GM23338 (cell line): ENCODE data around the gene CTNNA2. TPM values are rescaled to one million over a fixed set of nuclear protein-coding genes. Genes with fewer than 3 reads are reported as not detected.

Source experiments
- ATAC-seq: fragments of 200-7000 bp; cut with Tn5 transposase; 3 replicates; pipeline ENCODE4 v1.9.1; 2020
- DNase-seq: peaks from one replicate; pipeline ENCODE4 v3.0.0-alpha.2; 2015; ENCODE audit warnings: low spot score
- H2AFZ ChIP-seq: fragments of 200-600 bp; sonication (generic); 2 replicates; pipeline ENCODE4 v1.8.0; 2016; ENCODE audit warnings: antibody characterized with exemption, mild to moderate bottlenecking, moderate library complexity
- H3F3A ChIP-seq: fragments of 200-600 bp; sonication (generic); replicated peaks from 2 replicates; pipeline ENCODE4 v1.8.0; 2017; ENCODE audit warnings: antibody characterized with exemption, mixed run types, low read depth
- H3K27ac ChIP-seq: fragments of 200-600 bp; sonication (generic); 2 replicates; pipeline ENCODE4 v1.6.1; 2016; ENCODE audit warnings: low read depth
- H3K27me3 ChIP-seq: fragments of 200-600 bp; sonication (generic); 2 replicates; pipeline ENCODE4 v1.8.0; 2016; ENCODE audit warnings: mild to moderate bottlenecking, mixed run types, moderate library complexity; ENCODE audit not compliant: insufficient read depth
- H3K36me3 ChIP-seq: fragments of 200-600 bp; sonication (generic); 2 replicates; pipeline ENCODE4 v1.8.0; 2016; ENCODE audit warnings: mild to moderate bottlenecking; ENCODE audit not compliant: insufficient read depth
- H3K4me1 ChIP-seq: fragments of 200-600 bp; sonication (generic); 2 replicates; pipeline ENCODE4 v1.8.0; 2016; ENCODE audit warnings: mild to moderate bottlenecking, moderate library complexity; ENCODE audit not compliant: insufficient read depth
- H3K4me2 ChIP-seq: fragments of 200-600 bp; sonication (generic); 2 replicates; pipeline ENCODE4 v1.7.1; 2017; ENCODE audit warnings: mixed run types
- H3K4me3 ChIP-seq: fragments of 200-600 bp; sonication (generic); 2 replicates; pipeline ENCODE4 v1.6.1; 2016; ENCODE audit warnings: mixed run types
- H3K79me2 ChIP-seq: fragments of 200-600 bp; sonication (generic); replicated peaks from 2 replicates; pipeline ENCODE4 v1.8.0; 2017; ENCODE audit warnings: mild to moderate bottlenecking; ENCODE audit not compliant: insufficient read depth
- H3K9me2 ChIP-seq: fragments of 200-600 bp; sonication (generic); 2 replicates; pipeline ENCODE4 v1.8.0; 2017; ENCODE audit not compliant: insufficient read depth
- H4K20me1 ChIP-seq: fragments of 200-600 bp; sonication (generic); replicated peaks from 2 replicates; pipeline ENCODE4 v1.8.0; 2017; ENCODE audit warnings: mild to moderate bottlenecking; ENCODE audit not compliant: insufficient read depth
- H3K27ac Mint-ChIP-seq: 2 replicates; pipeline ENCODE4 v1.8.0; 2020; ENCODE audit warnings: inconsistent platforms, mild to moderate bottlenecking, moderate library complexity, mixed read lengths
- H3K27me3 Mint-ChIP-seq: 3 replicates; pipeline ENCODE4 v1.8.0; 2022; ENCODE audit warnings: low read depth, mild to moderate bottlenecking, moderate library complexity, mixed read lengths, inconsistent platforms; ENCODE audit not compliant: insufficient read depth, poor library complexity
- H3K36me3 Mint-ChIP-seq: 3 replicates; pipeline ENCODE4 v1.8.0; 2021; ENCODE audit warnings: low read depth, mild to moderate bottlenecking, inconsistent platforms, moderate library complexity, mixed read lengths
- H3K4me1 Mint-ChIP-seq: 3 replicates; pipeline ENCODE4 v1.8.0; 2020; ENCODE audit warnings: mild to moderate bottlenecking, inconsistent platforms, mixed read lengths
- H3K4me3 Mint-ChIP-seq: 3 replicates; pipeline ENCODE4 v1.8.0; 2021; ENCODE audit warnings: moderate library complexity, mild to moderate bottlenecking, inconsistent platforms, mixed read lengths
- H3K9me3 Mint-ChIP-seq: 3 replicates; pipeline ENCODE4 v1.8.0; 2020; ENCODE audit warnings: moderate library complexity, mild to moderate bottlenecking, inconsistent platforms, mixed read lengths
- EZH2 ChIP-seq: fragments of 200-600 bp; sonication (generic); IDR thresholded peaks from one replicate; pipeline ENCODE4 v1.8.0; 2017; ENCODE audit warnings: antibody characterized with exemption, mild to moderate bottlenecking, low read depth; ENCODE audit not compliant: unreplicated experiment
- EZH2phosphoT487 ChIP-seq: fragments of 200-600 bp; sonication (generic); IDR thresholded peaks from one replicate; pipeline ENCODE4 v1.8.1; 2018; ENCODE audit warnings: antibody characterized with exemption; ENCODE audit not compliant: unreplicated experiment
- JUNB ChIP-seq: IDR thresholded peaks from one replicate; pipeline ENCODE4 v1.6.1; 2016; ENCODE audit warnings: antibody characterized with exemption; ENCODE audit not compliant: unreplicated experiment
- NANOG ChIP-seq: IDR thresholded peaks from 2 replicates; pipeline ENCODE4 v1.6.1; 2016; ENCODE audit warnings: antibody characterized with exemption, borderline replicate concordance
- POLR2AphosphoS5 ChIP-seq: IDR thresholded peaks from 2 replicates; pipeline ENCODE4 v1.6.1; 2016; ENCODE audit warnings: antibody characterized with exemption, low read depth
- ZNF114 ChIP-seq: fragments of 250-450 bp; sonication (Bioruptor Pico); IDR thresholded peaks from 2 replicates; pipeline ENCODE4 v1.5.0; 2020; ENCODE audit warnings: mild to moderate bottlenecking, moderate library complexity
- ZNF331 ChIP-seq: fragments of 250-450 bp; sonication (Bioruptor Pico); IDR thresholded peaks from 2 replicates; pipeline ENCODE4 v1.5.0; 2020; ENCODE audit warnings: low read depth, mild to moderate bottlenecking, moderate library complexity
- polyA plus RNA-seq: library from polyadenylated mRNA; unstranded; fragments of >200 nt; fragmentation: Nextera tagmentation; extraction: Ambion mirVana; gene quantifications from 2 replicates; pipeline ENCODE4 v1.2.1, GENCODE V29; 2016
- total RNA-seq: library from RNA; depleted of rRNA; stranded (reverse); fragments of >200 nt; shearing (Covaris generic); gene quantifications from 2 replicates; pipeline ENCODE4 v1.2.3, GENCODE V29; 2014
- TF ChIP-seq, protein P1 (sequence below): fragments of 250-450 bp; sonication (Bioruptor Pico); IDR thresholded peaks from 2 replicates; pipeline ENCODE4 v1.5.0; 2020; ENCODE audit warnings: mild to moderate bottlenecking, moderate library complexity
- TF ChIP-seq, protein P2 (sequence below), 2 experiments: fragments of 200-600 bp in 1 of 2; sonication (generic) in 1 of 2; conservative IDR thresholded peaks; 2 replicates each; pipeline versions ENCODE4 v1.5.1 to v1.6.1; 2016 to 2017; ENCODE audit warnings: antibody characterized with exemption in 2 of 2, low read depth in 2 of 2, mild to moderate bottlenecking in 2 of 2, moderate library complexity in 1 of 2

Gene CTNNA2
- total and polyA plus RNA-seq, 2 experiments from 2014 or later = 6.4 to 15.6 TPM

DNA sequence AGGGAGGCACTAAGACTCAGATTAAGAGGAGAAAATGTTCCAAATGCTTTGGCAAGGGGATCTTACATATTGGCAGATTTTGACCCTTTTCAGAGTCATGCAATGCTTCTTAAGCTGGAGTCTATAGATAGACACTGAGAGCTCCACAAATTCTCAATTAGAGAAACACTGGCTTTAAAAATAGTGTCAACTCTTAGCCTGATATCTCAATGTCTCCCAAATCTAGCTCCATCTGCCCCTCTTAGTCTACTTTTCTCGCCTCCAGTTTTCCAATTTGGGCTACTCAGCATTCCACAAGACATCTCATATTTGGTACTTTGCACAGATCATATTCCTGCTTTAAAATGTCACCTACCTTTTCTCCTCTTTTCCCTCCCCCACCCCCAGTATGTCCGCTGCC is 559.1 kb downstream of the CTNNA2 start (continued):
- TF ChIP-seq, protein P1, sequence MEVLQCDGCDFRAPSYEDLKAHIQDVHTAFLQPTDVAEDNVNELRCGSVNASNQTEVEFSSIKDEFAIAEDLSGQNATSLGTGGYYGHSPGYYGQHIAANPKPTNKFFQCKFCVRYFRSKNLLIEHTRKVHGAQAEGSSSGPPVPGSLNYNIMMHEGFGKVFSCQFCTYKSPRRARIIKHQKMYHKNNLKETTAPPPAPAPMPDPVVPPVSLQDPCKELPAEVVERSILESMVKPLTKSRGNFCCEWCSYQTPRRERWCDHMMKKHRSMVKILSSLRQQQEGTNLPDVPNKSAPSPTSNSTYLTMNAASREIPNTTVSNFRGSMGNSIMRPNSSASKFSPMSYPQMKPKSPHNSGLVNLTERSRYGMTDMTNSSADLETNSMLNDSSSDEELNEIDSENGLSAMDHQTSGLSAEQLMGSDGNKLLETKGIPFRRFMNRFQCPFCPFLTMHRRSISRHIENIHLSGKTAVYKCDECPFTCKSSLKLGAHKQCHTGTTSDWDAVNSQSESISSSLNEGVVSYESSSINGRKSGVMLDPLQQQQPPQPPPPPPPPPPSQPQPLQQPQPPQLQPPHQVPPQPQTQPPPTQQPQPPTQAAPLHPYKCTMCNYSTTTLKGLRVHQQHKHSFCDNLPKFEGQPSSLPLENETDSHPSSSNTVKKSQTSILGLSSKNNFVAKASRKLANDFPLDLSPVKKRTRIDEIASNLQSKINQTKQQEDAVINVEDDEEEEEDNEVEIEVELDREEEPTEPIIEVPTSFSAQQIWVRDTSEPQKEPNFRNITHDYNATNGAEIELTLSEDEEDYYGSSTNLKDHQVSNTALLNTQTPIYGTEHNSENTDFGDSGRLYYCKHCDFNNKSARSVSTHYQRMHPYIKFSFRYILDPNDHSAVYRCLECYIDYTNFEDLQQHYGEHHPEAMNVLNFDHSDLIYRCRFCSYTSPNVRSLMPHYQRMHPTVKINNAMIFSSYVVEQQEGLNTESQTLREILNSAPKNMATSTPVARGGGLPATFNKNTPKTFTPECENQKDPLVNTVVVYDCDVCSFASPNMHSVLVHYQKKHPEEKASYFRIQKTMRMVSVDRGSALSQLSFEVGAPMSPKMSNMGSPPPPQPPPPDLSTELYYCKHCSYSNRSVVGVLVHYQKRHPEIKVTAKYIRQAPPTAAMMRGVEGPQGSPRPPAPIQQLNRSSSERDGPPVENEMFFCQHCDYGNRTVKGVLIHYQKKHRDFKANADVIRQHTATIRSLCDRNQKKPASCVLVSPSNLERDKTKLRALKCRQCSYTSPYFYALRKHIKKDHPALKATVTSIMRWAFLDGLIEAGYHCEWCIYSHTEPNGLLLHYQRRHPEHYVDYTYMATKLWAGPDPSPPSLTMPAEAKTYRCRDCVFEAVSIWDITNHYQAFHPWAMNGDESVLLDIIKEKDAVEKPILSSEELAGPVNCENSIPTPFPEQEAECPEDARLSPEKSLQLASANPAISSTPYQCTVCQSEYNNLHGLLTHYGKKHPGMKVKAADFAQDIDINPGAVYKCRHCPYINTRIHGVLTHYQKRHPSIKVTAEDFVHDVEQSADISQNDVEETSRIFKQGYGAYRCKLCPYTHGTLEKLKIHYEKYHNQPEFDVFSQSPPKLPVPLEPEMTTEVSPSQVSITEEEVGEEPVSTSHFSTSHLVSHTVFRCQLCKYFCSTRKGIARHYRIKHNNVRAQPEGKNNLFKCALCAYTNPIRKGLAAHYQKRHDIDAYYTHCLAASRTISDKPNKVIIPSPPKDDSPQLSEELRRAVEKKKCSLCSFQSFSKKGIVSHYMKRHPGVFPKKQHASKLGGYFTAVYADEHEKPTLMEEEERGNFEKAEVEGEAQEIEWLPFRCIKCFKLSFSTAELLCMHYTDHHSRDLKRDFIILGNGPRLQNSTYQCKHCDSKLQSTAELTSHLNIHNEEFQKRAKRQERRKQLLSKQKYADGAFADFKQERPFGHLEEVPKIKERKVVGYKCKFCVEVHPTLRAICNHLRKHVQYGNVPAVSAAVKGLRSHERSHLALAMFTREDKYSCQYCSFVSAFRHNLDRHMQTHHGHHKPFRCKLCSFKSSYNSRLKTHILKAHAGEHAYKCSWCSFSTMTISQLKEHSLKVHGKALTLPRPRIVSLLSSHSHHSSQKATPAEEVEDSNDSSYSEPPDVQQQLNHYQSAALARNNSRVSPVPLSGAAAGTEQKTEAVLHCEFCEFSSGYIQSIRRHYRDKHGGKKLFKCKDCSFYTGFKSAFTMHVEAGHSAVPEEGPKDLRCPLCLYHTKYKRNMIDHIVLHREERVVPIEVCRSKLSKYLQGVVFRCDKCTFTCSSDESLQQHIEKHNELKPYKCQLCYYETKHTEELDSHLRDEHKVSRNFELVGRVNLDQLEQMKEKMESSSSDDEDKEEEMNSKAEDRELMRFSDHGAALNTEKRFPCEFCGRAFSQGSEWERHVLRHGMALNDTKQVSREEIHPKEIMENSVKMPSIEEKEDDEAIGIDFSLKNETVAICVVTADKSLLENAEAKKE (CRISPR knock-in tag) = no peak
- TF ChIP-seq ZNF114 (no peak), NANOG (no peak), EZH2phosphoT487 (no peak), POLR2AphosphoS5 (no peak), EZH2 (no peak), ZNF331 (CRISPR knock-in tag) (no peak), JUNB (no peak)
- TF ChIP-seq, protein P2, sequence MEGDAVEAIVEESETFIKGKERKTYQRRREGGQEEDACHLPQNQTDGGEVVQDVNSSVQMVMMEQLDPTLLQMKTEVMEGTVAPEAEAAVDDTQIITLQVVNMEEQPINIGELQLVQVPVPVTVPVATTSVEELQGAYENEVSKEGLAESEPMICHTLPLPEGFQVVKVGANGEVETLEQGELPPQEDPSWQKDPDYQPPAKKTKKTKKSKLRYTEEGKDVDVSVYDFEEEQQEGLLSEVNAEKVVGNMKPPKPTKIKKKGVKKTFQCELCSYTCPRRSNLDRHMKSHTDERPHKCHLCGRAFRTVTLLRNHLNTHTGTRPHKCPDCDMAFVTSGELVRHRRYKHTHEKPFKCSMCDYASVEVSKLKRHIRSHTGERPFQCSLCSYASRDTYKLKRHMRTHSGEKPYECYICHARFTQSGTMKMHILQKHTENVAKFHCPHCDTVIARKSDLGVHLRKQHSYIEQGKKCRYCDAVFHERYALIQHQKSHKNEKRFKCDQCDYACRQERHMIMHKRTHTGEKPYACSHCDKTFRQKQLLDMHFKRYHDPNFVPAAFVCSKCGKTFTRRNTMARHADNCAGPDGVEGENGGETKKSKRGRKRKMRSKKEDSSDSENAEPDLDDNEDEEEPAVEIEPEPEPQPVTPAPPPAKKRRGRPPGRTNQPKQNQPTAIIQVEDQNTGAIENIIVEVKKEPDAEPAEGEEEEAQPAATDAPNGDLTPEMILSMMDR (conservative IDR thresholded peaks at IDR 0.05; ENCODE audit: low read depth in 2 of 2) = no peak

DNA sequence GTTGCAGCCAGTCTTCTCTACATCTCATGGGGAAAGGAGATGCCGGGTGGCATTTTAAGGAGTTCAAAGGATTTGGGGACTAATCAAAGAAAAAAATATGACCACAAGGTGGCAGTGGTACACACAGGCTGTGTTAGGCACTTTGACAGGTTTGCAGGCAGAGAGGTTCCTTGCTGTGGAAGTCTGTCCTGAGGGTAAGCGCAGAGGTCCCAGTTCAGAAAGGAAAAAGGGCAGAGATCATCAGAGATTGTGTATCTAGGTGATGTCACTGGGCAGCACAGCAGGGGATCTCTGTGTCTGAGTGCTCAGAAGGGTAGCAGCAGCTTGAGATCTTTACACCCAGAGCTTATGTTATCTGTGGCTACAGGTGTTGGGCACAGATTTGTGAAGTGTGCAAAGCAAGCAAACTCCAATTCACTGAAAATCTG is 560.3 kb downstream of the CTNNA2 start:
- DNase-seq (peak; percentile 91), ATAC-seq (peak; percentile 90)
- Histone ChIP-seq H3K27ac (no peak overlapping the region), H4K20me1 (no peaks in the 10 kb centered on the region), H3K9me2 (no peaks in the 10 kb centered on the region), H3K4me1 (peaks cover 4% of the 10 kb centered on the region; the same call in 1 of the 2 replicates), H3K79me2 (no peaks in the 10 kb centered on the region), H3K4me2 (no peak overlapping the region), H3F3A (no peaks in the 10 kb centered on the region), H3K36me3 (no peaks in the 10 kb centered on the region), H2AFZ (no peak overlapping the region), H3K4me3 (no peak overlapping the region), H3K27me3 (no peaks in the 10 kb centered on the region)
- no peak overlapping the region for H3K27ac Mint-ChIP-seq
- H3K36me3 Mint-ChIP-seq = no peaks in the 10 kb centered on the region
- TF ChIP-seq, protein P2 (conservative IDR thresholded peaks at IDR 0.05; ENCODE audit: low read depth in 2 of 2) = peak; percentile 83 to 89
- TF ChIP-seq EZH2phosphoT487 = no peak
- H3K27me3 Mint-ChIP-seq = no peaks in the 10 kb centered on the region
- H3K4me1 Mint-ChIP-seq = peaks cover 2% of the 10 kb centered on the region
- H3K4me3 Mint-ChIP-seq = no peak overlapping the region
- no peaks in the 10 kb centered on the region for H3K9me3 Mint-ChIP-seq
